ENCODE measurements around the gene MTIF3.

MTIF3 gene

GRCh38 chr13:27450921-27451471, 632 bp upstream of the MTIF3 start:
- DNase-seq, result no peak

GRCh38 chr13:27449081-27449603, 1.2 kb downstream of the MTIF3 start:
- no peak for DNase-seq

GRCh38 chr13:27448308-27448707, 2.1 kb downstream of the MTIF3 start:
- no peak for DNase-seq

GRCh38 chr13:27446986-27447583, 3.3 kb downstream of the MTIF3 start:
- no peak for DNase-seq

- peak; percentile 2 for DNase-seq
Measured at GRCh38 chr13:27442797-27443196, 7.6 kb downstream of the MTIF3 start.

GRCh38 chr13:27442071-27442647, 8.2 kb downstream of the MTIF3 start:
- DNase-seq, result no peak

GRCh38 chr13:27440408-27440807, 10.0 kb downstream of the MTIF3 start:
- no peak for DNase-seq

GRCh38 chr13:27437126-27437525, 13.2 kb downstream of the MTIF3 start:
- DNase-seq, result no peak

- DNase-seq, result no peak
Measured at GRCh38 chr13:27432611-27433210, 17.7 kb downstream of the MTIF3 start.

GRCh38 chr13:27432180-27432579, 18.2 kb downstream of the MTIF3 start:
- no peak for DNase-seq

- DNase-seq, result no peak
Measured at GRCh38 chr13:27428160-27428559, 22.2 kb downstream of the MTIF3 start.

GRCh38 chr13:27427641-27428040, 22.7 kb downstream of the MTIF3 start:
- DNase-seq, result no peak

- no peak for DNase-seq
Measured at GRCh38 chr13:27425918-27426630, 24.3 kb downstream of the MTIF3 start.

GRCh38 chr13:27425158-27425917, 25.0 kb downstream of the MTIF3 start:
- no peak for DNase-seq

- DNase-seq, result peak; percentile 68
Measured at GRCh38 chr13:27424246-27425157, 25.9 kb downstream of the MTIF3 start, which contains the start of gene GTF3A. Gene GTF3A, plus strand, starts transcription at chr13:27424619.

- peak; percentile 35 for DNase-seq
Measured at GRCh38 chr13:27423333-27423732, 27.0 kb downstream of the MTIF3 start.

- no peak for DNase-seq
Measured at GRCh38 chr13:27421101-27421871, 29.1 kb downstream of the MTIF3 start.

GRCh38 chr13:27419328-27419727, 31.0 kb downstream of the MTIF3 start:
- DNase-seq, result no peak

- DNase-seq, result no peak
Measured at GRCh38 chr13:27415116-27415515, 35.2 kb downstream of the MTIF3 start.

- DNase-seq, result no peak
Measured at GRCh38 chr13:27411341-27411740, 39.0 kb downstream of the MTIF3 start.

- DNase-seq, result no peak
Measured at GRCh38 chr13:27409013-27409412, 41.4 kb downstream of the MTIF3 start.

Measured in NCI-H2171 treated with DMSO at 0.1 percent for 48 hours (cell line).